AG09309 (cell line): Measurements from ENCODE around the gene CDK10.
A peak's percentile ranks its signal among the peaks of the same experiment; 100 is the strongest.
"Not testable (repeated sequence)": the region's sequence is repeated elsewhere in the genome, so short reads cannot be mapped to it uniquely, and the experiment has no call there.

Source experiments
- DNase-seq: peaks from one replicate; pipeline ENCODE4 v3.0.0-alpha.2; 2010; ENCODE audit warnings: low read depth
- H3K4me3 ChIP-seq: 2 replicates; pipeline ENCODE4 v1.5.1; 2011; ENCODE audit warnings: mild to moderate bottlenecking, low read depth, low read length, moderate library complexity; ENCODE audit not compliant: control insufficient read depth
- TF ChIP-seq, protein P1 (sequence below): IDR thresholded peaks from 2 replicates; pipeline ENCODE4 v1.5.1; 2011; ENCODE audit warnings: mild to moderate bottlenecking, low read depth, low read length, inconsistent platforms; ENCODE audit not compliant: insufficient read depth, control insufficient read depth; ENCODE audit errors: missing control alignments

Gene CDK10

GRCh38 chr16:89685916-89686315, 573 bp upstream of the CDK10 start:
- H3K4me3 ChIP-seq, result no peak overlapping the region; the same call in 1 of the 2 replicates
- no peak for DNase-seq
- TF ChIP-seq, protein P1, sequence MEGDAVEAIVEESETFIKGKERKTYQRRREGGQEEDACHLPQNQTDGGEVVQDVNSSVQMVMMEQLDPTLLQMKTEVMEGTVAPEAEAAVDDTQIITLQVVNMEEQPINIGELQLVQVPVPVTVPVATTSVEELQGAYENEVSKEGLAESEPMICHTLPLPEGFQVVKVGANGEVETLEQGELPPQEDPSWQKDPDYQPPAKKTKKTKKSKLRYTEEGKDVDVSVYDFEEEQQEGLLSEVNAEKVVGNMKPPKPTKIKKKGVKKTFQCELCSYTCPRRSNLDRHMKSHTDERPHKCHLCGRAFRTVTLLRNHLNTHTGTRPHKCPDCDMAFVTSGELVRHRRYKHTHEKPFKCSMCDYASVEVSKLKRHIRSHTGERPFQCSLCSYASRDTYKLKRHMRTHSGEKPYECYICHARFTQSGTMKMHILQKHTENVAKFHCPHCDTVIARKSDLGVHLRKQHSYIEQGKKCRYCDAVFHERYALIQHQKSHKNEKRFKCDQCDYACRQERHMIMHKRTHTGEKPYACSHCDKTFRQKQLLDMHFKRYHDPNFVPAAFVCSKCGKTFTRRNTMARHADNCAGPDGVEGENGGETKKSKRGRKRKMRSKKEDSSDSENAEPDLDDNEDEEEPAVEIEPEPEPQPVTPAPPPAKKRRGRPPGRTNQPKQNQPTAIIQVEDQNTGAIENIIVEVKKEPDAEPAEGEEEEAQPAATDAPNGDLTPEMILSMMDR, result no peak

DNA sequence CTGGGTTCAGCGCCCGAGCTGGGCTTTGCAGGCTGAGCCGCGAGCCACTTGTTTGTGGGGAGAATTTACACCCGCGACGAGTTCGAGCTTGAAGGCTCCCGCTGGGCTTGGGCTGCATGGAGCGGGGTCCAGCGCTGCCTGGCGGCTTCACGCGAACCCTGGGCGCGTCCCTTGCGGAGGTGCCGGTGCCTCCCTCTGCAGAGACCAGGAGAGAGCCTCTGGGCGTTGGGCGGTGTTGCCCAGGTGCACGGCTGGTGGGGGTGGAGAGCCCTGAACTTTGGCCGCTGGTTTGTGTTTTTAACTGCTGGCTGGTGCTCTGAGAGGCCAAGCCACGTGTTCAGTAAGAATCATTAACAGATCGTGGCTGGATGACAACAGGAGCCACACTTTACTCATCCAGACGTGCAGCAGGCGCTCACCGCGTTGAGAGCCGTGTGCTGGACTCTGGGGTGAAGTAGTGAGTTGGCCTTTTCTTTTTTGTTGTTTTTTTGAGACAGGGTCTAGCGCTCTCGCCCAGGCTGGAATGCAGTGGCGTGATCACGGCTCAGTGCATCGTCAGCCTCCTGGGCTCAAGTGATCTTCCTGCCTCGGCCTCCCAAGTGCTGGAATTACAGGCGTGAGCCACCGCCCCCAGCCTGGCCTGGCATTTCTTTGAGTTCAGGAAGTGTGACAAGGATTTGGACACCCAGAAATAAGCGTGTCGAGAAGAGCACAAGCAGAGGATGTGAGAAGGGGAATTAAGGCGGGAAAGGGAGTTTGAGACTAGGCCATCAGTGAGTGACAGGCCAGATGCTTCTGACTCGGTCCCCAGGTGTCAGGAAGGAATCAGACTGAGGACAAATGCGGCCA, 827 bp downstream of the CDK10 start:
- no peak for DNase-seq
- TF ChIP-seq, protein P1, result no peak
- H3K4me3 ChIP-seq, result peak overlapping the region; percentile 81

- TF ChIP-seq, protein P1, result no peak
- no peak for DNase-seq
- H3K4me3 ChIP-seq, result no peak overlapping the region
These were observed 1.9 kb downstream of the CDK10 start for GRCh38 chr16:89688395-89688794.

- H3K4me3 ChIP-seq, result no peak overlapping the region
- no peak for DNase-seq
- TF ChIP-seq, protein P1, result no peak
These were observed 2.7 kb downstream of the CDK10 start for GRCh38 chr16:89689142-89689541.

- DNase-seq, H3K4me3 ChIP-seq: not testable (repeated sequence)
These were observed 3.1 kb downstream of the CDK10 start for GRCh38 chr16:89689621-89690020.

DNA sequence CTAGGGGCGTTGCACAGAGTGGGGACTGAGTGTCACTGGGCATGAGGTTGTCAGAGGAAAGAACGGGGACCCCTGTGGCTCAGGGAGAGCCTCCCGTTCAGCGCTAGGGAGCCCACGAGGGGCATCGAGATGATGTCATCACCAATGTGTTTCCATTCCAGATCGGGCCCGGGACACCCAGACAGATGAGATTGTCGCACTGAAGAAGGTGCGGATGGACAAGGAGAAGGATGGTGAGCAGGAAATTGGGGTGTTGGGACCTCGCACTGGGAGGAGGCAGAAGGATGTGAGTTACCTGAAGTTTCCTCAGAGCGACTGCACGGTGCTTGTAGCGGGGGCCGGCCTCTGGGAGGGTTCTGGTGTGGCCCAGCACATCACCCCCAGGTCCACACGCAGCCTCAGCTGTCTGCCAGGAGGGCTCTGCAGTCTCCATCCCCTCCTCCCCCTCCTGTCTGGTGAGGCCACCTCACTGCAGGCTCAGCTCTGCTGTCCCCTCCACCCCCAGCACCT, 4.0 kb downstream of the CDK10 start:
- TF ChIP-seq, protein P1, result no peak
- no peak for DNase-seq

GRCh38 chr16:89691231-89691985, 4.9 kb downstream of the CDK10 start:
- no peak for DNase-seq
- TF ChIP-seq, protein P1, result no peak
- no peak overlapping the region for H3K4me3 ChIP-seq

More for the DNA sequence above, 4.0 kb downstream of the CDK10 start:
- H3K4me3 ChIP-seq, result no peak overlapping the region
